Epithelial cell of proximal tubule (primary cell): Measurements from ENCODE around the gene MAPK1IP1L. TPM values are rescaled to one million over a fixed set of nuclear protein-coding genes. Genes with fewer than 3 reads are reported as not detected.

Experiments used
- DNase-seq: peaks from one replicate; pipeline ENCODE4 v3.0.0-alpha.2; 2011; ENCODE audit warnings: low read depth
- H3K4me3 ChIP-seq: 2 replicates; pipeline ENCODE4 v1.5.1; 2011; ENCODE audit warnings: low read depth, mild to moderate bottlenecking, low read length
- CTCF ChIP-seq: conservative IDR thresholded peaks from 2 replicates; pipeline ENCODE4 v1.5.1; 2012; ENCODE audit warnings: low read depth, mild to moderate bottlenecking, low read length
- total RNA-seq: library from RNA; depleted of rRNA; stranded (reverse); fragments of >200 nt; gene quantifications from 2 replicates; pipeline ENCODE4 v1.2.3, GENCODE V29; 2015

Gene MAPK1IP1L
- total RNA-seq, 1 donor from 2014 or later = 70.9 TPM

DNA sequence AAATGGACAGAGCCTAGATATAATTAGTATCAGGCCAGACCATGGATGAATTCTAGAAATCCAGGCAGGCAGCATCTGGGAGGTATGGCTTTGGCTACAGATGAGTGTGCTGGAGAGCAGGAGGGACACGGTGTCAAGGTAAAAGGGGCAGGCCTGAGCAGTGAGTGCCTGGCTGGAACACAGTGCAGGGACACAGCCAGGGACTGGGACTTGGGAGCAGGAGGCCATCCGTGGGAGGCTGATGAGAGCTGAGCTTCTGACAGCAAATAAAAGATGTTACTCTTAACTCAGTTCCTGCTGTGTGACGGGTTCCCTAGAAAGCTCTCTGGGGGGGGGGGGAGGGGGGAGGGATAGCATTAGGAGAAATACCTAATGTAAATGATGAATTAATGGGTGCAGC lies 64.0 kb downstream of the MAPK1IP1L start:
- no peak for DNase-seq
- H3K4me3 ChIP-seq = no peak overlapping the region
- TF ChIP-seq CTCF = no peak

DNA sequence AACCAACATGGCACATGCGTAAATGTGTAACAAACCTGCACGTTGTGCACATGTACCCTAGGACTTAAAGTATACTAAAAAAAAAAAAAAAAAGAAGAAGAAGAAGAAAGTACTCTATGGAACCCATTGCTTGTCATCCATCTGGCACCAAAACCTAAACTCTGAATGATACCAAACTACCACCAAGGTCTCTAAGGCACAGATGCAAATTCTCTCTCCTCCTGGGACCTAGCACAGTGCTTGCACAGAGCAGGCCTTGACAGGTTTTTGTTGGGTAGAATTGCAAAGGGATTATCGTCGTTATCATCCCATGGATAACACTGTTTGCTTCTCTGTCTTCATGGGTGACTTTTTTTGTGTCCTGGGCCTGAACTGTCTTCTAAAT lies 64.4 kb downstream of the MAPK1IP1L start:
- TF ChIP-seq CTCF = no peak
- no peak for DNase-seq
- no peak overlapping the region for H3K4me3 ChIP-seq

GRCh38 chr14:55116246-55117030 lies 65.0 kb downstream of the MAPK1IP1L start:
- TF ChIP-seq CTCF = no peak
- no peak for DNase-seq
- no peak overlapping the region for H3K4me3 ChIP-seq

- no peak for TF ChIP-seq CTCF
- no peak for DNase-seq
- H3K4me3 ChIP-seq = no peak overlapping the region
Observed at GRCh38 chr14:55117803-55118441, 66.5 kb downstream of the MAPK1IP1L start.

DNA sequence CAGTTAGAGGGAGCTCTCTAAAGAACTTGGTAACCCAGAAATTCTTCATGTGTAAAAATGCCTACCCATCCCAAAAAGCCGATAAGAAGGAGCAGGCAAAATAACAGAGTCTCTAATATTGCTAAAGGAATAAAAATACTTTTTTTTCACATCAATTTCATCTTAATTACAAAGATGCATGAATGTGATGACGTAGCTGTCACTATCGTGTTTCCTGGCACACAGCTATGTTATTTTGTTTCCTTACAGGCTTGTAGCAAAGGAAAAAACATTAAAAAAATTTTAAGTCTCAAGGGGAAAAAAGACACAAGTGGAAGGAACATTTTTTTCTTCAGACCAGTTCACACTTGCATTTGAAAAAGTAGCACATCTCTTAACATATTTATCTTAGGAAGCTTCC lies 67.3 kb downstream of the MAPK1IP1L start:
- TF ChIP-seq CTCF = no peak
- DNase-seq = no peak

More for the DNA sequence above, 67.3 kb downstream of the MAPK1IP1L start:
- H3K4me3 ChIP-seq = no peak overlapping the region

Other genes starting within 250 kb of the MAPK1IP1L start
- 13.5 and 15.0 TPM in 2 replicates for gene GCH1, start 148.8 kb upstream of the MAPK1IP1L start, total RNA-seq
- 18.9 and 19.6 TPM in 2 replicates for gene WDHD1, start 24.5 kb upstream of the MAPK1IP1L start, total RNA-seq
- 11.9 and 13.0 TPM in 2 replicates for gene SOCS4, start 24.4 kb upstream of the MAPK1IP1L start, total RNA-seq
- 70.4 and 72.6 TPM in 2 replicates for gene LGALS3, start 77.6 kb downstream of the MAPK1IP1L start, total RNA-seq
- gene DLGAP5, start 139.9 kb downstream of the MAPK1IP1L start, total RNA-seq = 58.4 and 68.8 TPM in 2 replicates
- 14.8 and 21.3 TPM in 2 replicates for gene FBXO34, start 219.8 kb downstream of the MAPK1IP1L start, total RNA-seq